ENCODE data around the gene ZBTB46.

- no peak for TF ChIP-seq MAX (CRISPR knock-in tag; IDR thresholded peaks at IDR 0.05)
- TF ChIP-seq NFYB (CRISPR knock-in tag; conservative IDR thresholded peaks at IDR 0.05; ENCODE audit: low read depth): no peak
- no peak for TF ChIP-seq TEAD4 (CRISPR knock-in tag; IDR thresholded peaks at IDR 0.05)
- no peak for TF ChIP-seq FOXP1 (CRISPR knock-in tag; IDR thresholded peaks at IDR 0.05; ENCODE audit: borderline replicate concordance)
- no peak for TF ChIP-seq CTCF (IDR thresholded peaks at IDR 0.05)
- no peak for TF ChIP-seq ESRRA (CRISPR knock-in tag; IDR thresholded peaks at IDR 0.05; ENCODE audit: borderline replicate concordance)
- no peak for TF ChIP-seq USF2 (CRISPR knock-in tag; IDR thresholded peaks at IDR 0.05)
- no peak for TF ChIP-seq IRF2 (CRISPR knock-in tag; IDR thresholded peaks at IDR 0.05; ENCODE audit: borderline replicate concordance, low read depth)
- TF ChIP-seq SP1 (CRISPR knock-in tag; conservative IDR thresholded peaks at IDR 0.05): no peak
Measured at GRCh38 chr20:63802469-63803240, 28.4 kb downstream of the ZBTB46 start.
